SK-N-SH treated with all-trans-retinoic acid at 6 μM for 48 hours (cell line): ENCODE results near the gene SDC1.

Source experiments
- ATAC-seq: fragments of 200-7000 bp; cut with Tn5 transposase; 3 replicates; pipeline ENCODE4 v1.9.1; 2020; ENCODE audit warnings: mild to moderate bottlenecking, moderate library complexity
- ARNTL ChIP-seq: fragments of 450-650 bp; formaldehyde crosslinking; IDR thresholded peaks from 2 replicates; pipeline ENCODE4 v1.5.0; 2020; ENCODE audit warnings: low read depth, mild to moderate bottlenecking, moderate library complexity, borderline replicate concordance
- BACH2 ChIP-seq: fragments of 250-450 bp; sonication (Bioruptor Pico); IDR thresholded peaks from 2 replicates; pipeline ENCODE4 v1.9.0; 2021; ENCODE audit warnings: mild to moderate bottlenecking, borderline replicate concordance
- CREB5 ChIP-seq: fragments of 250-450 bp; sonication (Bioruptor Pico); IDR thresholded peaks from 2 replicates; pipeline ENCODE4 v1.5.1; 2020; ENCODE audit warnings: low read depth, mild to moderate bottlenecking, moderate library complexity
- CSDC2 ChIP-seq: fragments of 250-450 bp; sonication (Bioruptor Pico); IDR thresholded peaks from 2 replicates; pipeline ENCODE4 v1.5.0; 2020; ENCODE audit warnings: mild to moderate bottlenecking, moderate library complexity
- CSRNP3 ChIP-seq: fragments of 250-450 bp; sonication (Bioruptor Pico); IDR thresholded peaks from 2 replicates; pipeline ENCODE4 v1.5.1; 2021; ENCODE audit warnings: mild to moderate bottlenecking, moderate library complexity
- ESRRG ChIP-seq: fragments of 250-450 bp; sonication (Bioruptor Pico); IDR thresholded peaks from 2 replicates; pipeline ENCODE4 v1.6.1; 2021; ENCODE audit warnings: mild to moderate bottlenecking
- GLIS3 ChIP-seq: fragments of 250-450 bp; sonication (Bioruptor Pico); IDR thresholded peaks from 2 replicates; pipeline ENCODE4 v1.5.0; 2020; ENCODE audit warnings: mild to moderate bottlenecking, moderate library complexity
- ISL1 ChIP-seq: fragments of 250-450 bp; sonication (Bioruptor Pico); IDR thresholded peaks from 2 replicates; pipeline ENCODE4 v2.1.2; 2022; ENCODE audit warnings: mild to moderate bottlenecking, moderate library complexity
- OSR1 ChIP-seq: fragments of 250-450 bp; sonication (Bioruptor Pico); IDR thresholded peaks from 2 replicates; pipeline ENCODE4 v1.8.0; 2022; ENCODE audit warnings: moderate library complexity, mild to moderate bottlenecking, inconsistent platforms
- PATZ1 ChIP-seq: fragments of 250-450 bp; sonication (Bioruptor Pico); IDR thresholded peaks from 2 replicates; pipeline ENCODE4 v1.8.0; 2020; ENCODE audit warnings: mild to moderate bottlenecking, moderate library complexity, borderline replicate concordance
- POU6F1 ChIP-seq: fragments of 250-450 bp; sonication (Bioruptor Pico); IDR thresholded peaks from 2 replicates; pipeline ENCODE4 v1.8.0; 2021; ENCODE audit warnings: low read depth, mild to moderate bottlenecking, moderate library complexity, borderline replicate concordance
- PPARA ChIP-seq: fragments of 250-450 bp; sonication (Bioruptor Pico); IDR thresholded peaks from 2 replicates; pipeline ENCODE4 v1.5.0; 2020; ENCODE audit warnings: mild to moderate bottlenecking, borderline replicate concordance
- TCF4 ChIP-seq: fragments of 250-450 bp; sonication (Bioruptor Pico); IDR thresholded peaks from 2 replicates; pipeline ENCODE4 v1.8.0; 2021; ENCODE audit warnings: mild to moderate bottlenecking, moderate library complexity, borderline replicate concordance
- TOX ChIP-seq: fragments of 250-450 bp; sonication (Bioruptor Pico); IDR thresholded peaks from 2 replicates; pipeline ENCODE4 v1.8.0; 2021; ENCODE audit warnings: mild to moderate bottlenecking, moderate library complexity, borderline replicate concordance
- TSHZ2 ChIP-seq: fragments of 250-450 bp; sonication (Bioruptor Pico); IDR thresholded peaks from 2 replicates; pipeline ENCODE4 v1.5.0; 2020; ENCODE audit warnings: mild to moderate bottlenecking, moderate library complexity
- ZFP3 ChIP-seq: fragments of 250-450 bp; sonication (Bioruptor Pico); IDR thresholded peaks from 2 replicates; pipeline ENCODE4 v1.5.0; 2020; ENCODE audit warnings: mild to moderate bottlenecking, moderate library complexity
- ZNF565 ChIP-seq: fragments of 450-650 bp; formaldehyde crosslinking; conservative IDR thresholded peaks from 2 replicates; pipeline ENCODE4 v1.5.0; 2020; ENCODE audit warnings: low read depth, mild to moderate bottlenecking, moderate library complexity
- ZNF8 ChIP-seq: fragments of 450-650 bp; formaldehyde crosslinking; IDR thresholded peaks from 2 replicates; pipeline ENCODE4 v1.5.0; 2020; ENCODE audit warnings: mild to moderate bottlenecking, moderate library complexity

SDC1 gene

GRCh38 chr2:20186855-20187187 lies 38.1 kb downstream of the SDC1 start:
- TF ChIP-seq CREB5 (CRISPR knock-in tag) = no peak

GRCh38 chr2:20186078-20186854 lies 38.7 kb downstream of the SDC1 start:
- no peak for TF ChIP-seq BACH2 (CRISPR knock-in tag)
- no peak for TF ChIP-seq CREB5 (CRISPR knock-in tag)
- no peak for TF ChIP-seq TSHZ2 (CRISPR knock-in tag)
- TF ChIP-seq PPARA (CRISPR knock-in tag) = no peak
- TF ChIP-seq TCF4 = no peak
- no peak for TF ChIP-seq ARNTL
- no peak for TF ChIP-seq OSR1 (CRISPR knock-in tag)
- TF ChIP-seq GLIS3 (CRISPR knock-in tag) = no peak
- TF ChIP-seq POU6F1 (CRISPR knock-in tag) = no peak
- TF ChIP-seq CSRNP3 (CRISPR knock-in tag) = no peak
- TF ChIP-seq ZFP3 = no peak
- TF ChIP-seq ISL1 (CRISPR knock-in tag) = no peak
- no peak for TF ChIP-seq PATZ1 (CRISPR knock-in tag)
- no peak for TF ChIP-seq ZNF8 (CRISPR knock-in tag)
- no peak for TF ChIP-seq ESRRG
- no peak for TF ChIP-seq TOX (CRISPR knock-in tag)
- no peak for TF ChIP-seq CSDC2
- no peak for TF ChIP-seq ZNF565 (CRISPR knock-in tag)
- ATAC-seq = no peak

More at GRCh38 chr2:20186855-20187187, 38.1 kb downstream of the SDC1 start:
- no peak for ATAC-seq
